OCI-M1 (cell line): ENCODE measurements around the gene POLDIP2.
A peak's percentile ranks its signal among the peaks of the same experiment; 100 is the strongest.
"Not testable (repeated sequence)": the region's sequence is repeated elsewhere in the genome, so short reads cannot be mapped to it uniquely, and the experiment has no call there.

Source experiments
- DNase-seq: peaks from one replicate; lab custom pipeline; 2025; lab: John Stamatoyannopoulos, UW

The POLDIP2 gene

GRCh38 chr17:28365487-28365886, 8.2 kb upstream of the POLDIP2 start:
- no peak for DNase-seq

DNA sequence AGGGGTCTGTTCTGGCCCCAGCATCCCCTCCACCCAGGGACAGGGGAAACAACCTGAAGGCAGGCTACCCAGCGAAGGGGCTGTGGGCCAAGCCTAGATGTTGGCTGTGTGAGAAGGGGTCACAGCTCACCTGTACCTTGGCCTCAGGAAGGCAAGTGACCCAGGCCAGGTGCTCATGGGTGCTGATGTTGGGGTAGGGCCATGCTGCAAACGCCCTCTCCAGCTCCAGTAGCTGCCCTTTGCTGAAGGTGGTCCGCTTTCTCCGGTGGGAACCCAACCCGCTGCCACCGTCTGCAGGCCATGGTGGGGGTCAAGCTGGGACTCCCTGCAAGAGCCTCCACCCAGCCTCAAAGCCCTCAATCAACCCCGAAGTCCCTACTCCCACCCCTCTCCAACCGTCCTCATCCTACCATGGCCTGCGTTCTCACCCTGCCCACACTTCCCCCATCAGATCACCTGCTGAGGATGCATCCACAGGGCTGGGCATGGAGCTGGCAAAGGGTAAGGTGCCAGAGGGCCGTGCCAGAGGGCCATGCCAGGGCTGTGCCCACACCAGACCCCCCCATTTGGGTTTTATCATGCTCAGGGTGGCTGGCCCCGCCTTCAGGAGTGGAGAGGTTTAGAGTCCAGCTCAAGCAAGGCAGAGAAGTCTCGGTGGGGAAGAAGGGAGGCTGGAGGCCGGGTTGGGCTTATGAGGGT, 7.5 kb upstream of the POLDIP2 start, which contains the start of gene SEBOX:
Gene SEBOX, minus strand, starts transcription at position 535 of the 699 bp plus-strand sequence. Its CDS starts 48 bp downstream, at position 487.
- DNase-seq = no peak

DNA sequence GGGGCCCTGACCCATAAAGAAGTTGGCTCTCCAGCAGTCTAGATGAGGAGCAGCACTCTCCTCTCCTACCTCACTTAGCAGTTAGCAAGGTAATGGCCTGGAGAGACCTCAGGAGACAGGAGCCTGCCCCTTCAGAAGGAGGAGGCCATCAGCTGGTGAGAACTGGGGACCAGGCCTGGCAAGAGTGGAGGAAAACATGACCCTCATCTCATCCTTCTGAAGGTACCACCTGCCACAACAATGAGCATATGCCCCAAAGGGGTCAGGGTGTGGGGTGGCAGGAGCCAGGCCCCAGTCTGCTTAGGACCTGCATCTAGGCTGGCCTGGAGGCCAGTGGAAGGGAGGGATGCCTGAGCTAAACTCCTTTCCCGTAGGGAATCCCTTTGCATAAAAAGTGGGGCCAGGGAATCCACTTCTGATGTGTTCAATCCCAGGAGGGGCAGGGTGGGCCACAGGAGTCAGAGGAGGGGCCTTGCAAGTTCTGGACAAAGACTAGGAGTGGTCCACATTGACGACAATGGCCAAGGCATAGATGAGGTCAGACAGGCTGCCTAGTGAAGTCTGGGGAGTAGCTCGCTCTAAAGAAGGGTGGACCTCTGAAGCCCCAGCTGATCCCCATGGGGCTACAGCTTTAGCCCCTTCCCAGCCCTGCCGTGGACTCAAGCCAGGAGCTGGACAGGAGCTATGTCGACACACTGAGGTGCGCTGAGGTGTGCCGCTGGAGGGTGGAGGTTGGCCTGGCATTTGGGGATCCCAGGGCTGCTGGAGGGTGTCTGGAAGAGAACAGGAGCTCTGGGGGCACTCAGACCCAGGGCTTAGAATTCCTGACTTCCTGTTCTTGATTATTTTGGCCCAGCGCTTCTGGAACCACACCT, 6.7 kb upstream of the POLDIP2 start:
- DNase-seq = no peak

DNA sequence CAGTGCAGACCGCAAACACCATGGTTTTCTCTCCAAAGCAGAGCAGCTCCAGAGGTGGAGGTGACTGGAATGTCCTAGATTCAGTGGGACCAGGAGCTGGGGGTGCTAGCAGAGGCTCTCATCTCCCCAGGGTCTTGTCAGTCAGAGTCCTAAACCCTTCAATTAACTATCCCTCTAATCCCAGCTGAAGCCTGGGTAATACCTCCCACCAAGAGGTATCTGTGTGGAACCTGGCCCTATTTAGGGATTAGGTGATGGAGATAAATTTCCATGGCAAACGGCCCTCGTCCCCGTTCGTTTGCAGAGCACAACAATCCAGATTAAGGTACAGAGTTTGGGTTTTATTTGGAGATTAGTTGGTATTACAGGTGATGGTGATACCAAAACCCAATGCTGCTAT, 5.9 kb upstream of the POLDIP2 start:
- no peak for DNase-seq

DNA sequence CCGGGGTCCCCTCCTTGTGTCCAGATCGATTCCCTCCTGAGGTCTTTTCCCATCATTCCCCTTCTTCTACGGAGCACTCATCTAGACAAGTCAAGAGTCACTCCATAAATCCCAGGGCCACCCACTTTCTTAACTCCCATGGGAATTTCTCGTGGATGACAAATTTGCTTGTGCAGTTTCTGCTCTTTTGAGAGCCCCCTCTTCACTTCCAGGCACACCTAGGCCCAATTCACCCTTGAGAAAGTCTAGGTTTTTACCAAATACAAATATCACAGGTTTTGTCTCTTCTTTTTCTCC, 522 bp upstream of the POLDIP2 start:
- no peak for DNase-seq

- no peak for DNase-seq
Observed at GRCh38 chr17:28350271-28350670, 7.1 kb downstream of the POLDIP2 start.

- no peak for DNase-seq
Observed at GRCh38 chr17:28348979-28349378, 8.3 kb downstream of the POLDIP2 start.

DNA sequence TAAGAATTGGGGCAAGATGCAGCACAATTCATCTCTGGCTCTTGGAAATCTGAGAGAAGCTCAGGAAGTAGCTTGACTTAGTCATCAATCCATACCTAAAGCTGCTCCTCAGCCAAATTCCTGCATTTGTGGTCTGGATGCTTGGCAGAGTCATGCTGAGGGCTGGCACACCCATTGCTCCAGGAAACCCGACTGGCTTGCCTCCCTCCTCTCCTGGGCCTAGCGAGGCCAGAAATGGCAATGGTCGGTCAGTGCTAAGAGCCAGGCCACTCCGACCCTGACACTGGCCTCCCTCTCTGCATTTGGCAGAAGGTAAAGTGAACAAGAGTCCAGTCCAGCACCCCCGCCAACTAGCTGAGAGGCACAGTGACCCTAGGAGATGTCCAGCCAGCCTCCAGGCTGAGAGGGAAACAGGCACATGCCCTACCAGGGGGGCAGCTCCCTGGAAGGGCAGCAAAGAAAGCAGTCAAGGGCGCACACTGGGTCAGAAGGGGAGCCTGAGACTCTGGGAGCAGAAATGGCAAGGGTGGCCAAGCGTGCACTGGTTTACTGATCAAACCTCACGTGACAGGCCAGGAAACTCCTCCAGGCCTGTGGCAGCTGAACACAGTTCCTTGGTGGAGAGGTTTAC, 10.0 kb downstream of the POLDIP2 start:
- DNase-seq = no peak

DNA sequence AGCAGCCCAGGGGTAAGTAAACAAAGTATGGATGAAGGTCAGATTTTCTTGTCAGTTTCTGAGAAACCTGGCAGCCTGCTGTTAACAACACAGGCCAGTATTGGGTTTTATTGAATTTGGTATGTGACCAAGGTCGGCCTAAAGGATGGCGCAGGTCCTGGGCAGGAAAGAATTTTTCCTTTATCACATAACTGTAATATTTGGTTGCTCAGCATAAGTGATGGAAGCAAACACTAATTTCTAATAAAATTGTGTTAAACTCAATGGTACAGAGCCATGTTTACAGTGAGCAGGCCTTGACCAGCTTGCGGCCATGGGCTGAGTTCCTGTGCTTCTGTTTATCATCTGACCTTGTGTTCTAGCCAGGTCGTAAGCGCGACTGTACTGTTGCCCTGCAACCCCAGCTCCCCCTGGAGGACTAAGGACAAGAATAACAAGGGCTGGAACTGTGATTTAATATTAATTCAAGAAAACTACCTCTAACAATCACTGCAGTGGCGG, 10.5 kb downstream of the POLDIP2 start:
- DNase-seq = peak; percentile 16

DNA sequence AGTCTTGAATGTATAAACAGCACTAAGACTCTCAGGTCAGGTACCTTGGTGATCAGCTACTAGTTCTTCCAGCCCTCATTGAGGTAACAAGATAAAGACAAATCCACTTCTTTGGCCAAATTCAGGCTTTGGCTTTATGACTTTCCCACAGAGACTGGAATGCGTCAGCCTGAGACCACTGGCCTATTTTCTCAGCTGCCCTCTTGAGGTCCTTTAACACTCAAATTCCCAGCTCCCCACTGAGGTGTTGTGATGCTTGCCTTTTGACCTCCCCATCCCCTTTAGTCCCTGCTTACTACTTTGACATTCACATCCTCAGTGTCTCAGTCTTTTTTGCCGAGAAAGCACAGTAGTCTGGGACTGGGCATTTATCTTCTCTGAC, 11.1 kb downstream of the POLDIP2 start:
- no peak for DNase-seq

- DNase-seq = no peak
Observed at GRCh38 chr17:28345419-28346198, 11.7 kb downstream of the POLDIP2 start.

GRCh38 chr17:28344435-28344901, 12.9 kb downstream of the POLDIP2 start:
- DNase-seq = no peak

DNA sequence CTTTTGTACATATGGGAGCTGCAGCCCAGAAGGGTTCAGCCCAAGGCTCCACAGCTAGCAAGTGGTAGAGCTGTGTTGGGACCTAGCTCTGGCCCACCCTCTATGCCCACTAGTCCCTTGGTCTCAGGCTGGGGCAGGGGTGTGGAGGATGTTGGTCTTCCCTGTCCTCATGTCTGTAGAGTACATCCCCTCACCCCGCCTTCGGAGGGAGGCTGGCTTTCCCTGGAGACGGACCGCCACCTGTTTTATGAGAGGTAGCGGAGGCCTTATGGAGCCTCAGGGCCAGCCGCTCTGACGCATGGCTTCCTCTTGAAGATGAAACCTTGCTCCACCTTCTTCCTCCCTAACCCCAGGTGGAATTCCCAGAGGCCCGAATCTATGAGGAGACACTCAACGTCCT, 13.3 kb downstream of the POLDIP2 start:
- no peak for DNase-seq

- DNase-seq = no peak
Observed at GRCh38 chr17:28343491-28343932, 13.8 kb downstream of the POLDIP2 start.

DNA sequence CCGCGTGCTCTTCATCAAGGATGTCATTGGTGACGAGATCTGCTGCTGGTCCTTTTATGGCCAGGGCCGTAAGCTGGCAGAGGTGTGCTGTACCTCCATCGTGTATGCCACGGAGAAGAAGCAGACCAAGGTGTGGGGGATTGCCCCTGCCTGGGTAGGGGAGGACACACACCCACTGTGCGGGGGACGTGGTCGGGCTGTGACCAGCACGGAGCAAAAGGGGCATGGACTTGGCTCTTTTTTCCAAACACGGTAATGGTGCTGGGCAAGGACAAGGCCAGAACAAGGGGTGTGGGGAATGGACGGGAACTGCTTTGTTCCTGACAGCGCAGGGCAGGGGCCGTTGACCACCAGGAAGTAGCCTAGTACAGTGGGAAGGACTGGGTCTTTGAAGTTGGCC, 15.0 kb downstream of the POLDIP2 start:
- DNase-seq = no peak

DNA sequence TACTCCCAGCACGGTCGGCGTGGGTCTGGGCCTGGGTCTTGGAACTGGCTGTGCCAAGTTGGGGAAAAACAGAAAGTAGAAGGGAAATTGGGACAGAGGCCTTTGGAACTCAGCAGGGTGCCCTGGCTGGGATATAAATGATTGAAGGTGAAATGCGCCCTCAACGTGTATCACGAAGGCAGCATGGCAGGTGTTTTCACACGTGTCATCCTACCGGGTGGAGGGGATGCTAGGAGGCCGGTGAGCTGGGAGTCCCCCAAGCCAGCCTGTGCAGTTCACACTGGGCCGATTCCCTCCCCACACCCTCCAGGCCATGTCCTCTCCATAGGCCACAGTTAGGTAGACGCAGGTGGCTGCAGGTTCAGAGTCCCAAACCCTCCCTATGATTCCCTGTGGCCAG, 15.8 kb downstream of the POLDIP2 start:
- no peak for DNase-seq

DNA sequence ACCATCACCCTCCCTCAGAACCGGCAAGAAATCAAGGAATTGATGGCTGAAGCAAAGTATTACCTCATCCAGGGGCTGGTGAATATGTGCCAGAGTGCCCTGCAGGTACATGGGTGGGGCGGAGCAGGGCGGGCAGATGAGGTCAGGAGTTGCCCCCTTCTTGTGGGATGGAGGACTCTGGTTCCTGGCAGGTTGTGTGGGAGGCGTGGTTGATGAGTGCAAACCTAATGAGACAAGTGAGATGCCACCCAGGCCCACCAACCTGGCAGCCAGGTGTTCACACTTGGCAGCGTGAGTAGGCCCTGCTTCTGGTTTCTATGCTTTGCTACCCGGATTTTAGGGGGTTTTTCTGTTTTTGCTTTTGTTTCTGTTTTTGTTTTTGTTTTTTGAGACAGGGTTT, 17.0 kb downstream of the POLDIP2 start:
- DNase-seq = no peak

DNA sequence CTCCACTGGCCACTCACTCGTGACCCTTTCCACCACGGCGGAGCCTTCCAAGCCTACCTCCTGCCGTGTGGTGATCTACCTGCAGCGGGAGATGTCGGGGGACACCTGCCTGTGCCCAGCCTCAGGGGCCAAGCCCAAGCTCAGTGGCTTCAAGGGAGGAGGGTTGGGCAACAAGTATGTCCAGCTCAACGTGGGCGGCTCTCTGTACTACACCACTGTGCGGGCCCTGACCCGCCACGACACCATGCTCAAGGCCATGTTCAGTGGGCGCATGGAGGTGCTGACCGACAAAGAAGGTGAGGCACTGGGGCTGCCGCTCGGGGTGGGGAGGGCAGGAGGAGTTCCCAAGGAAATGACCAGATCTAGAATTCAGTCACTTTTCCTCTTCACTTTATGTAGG, 17.9 kb downstream of the POLDIP2 start:
- DNase-seq = no peak

GRCh38 chr17:28338769-28339212, 18.5 kb downstream of the POLDIP2 start:
- DNase-seq = not testable (repeated sequence)

- no peak for DNase-seq
Observed at GRCh38 chr17:28338056-28338768, 19.1 kb downstream of the POLDIP2 start.
